BJ (cell line): ENCODE results near the gene HCRTR1. TPM values are rescaled to one million over a fixed set of nuclear protein-coding genes. Genes with fewer than 3 reads are reported as not detected.

Source experiments
- CTCF ChIA-PET: fragments of 350-600 bp; formaldehyde crosslinking; extraction: SDS; loops from one replicate; lab custom pipeline; 2021; ENCODE audit warnings: antibody characterized with exemption, inconsistent platforms; lab: Yijun Ruan, JAX
- POLR2A ChIA-PET: fragments of 300-600 bp; sonication (Branson Sonifier 250); formaldehyde crosslinking; extraction: SDS; loops from one replicate; lab custom pipeline; 2021; ENCODE audit warnings: antibody characterized with exemption; lab: Charles Lee
- DNase-seq: peaks from one replicate; pipeline ENCODE4 v3.0.0-alpha.2; 2011; ENCODE audit warnings: low read depth
- H3K27me3 ChIP-seq: 2 replicates; pipeline ENCODE4 v1.6.0; 2011; ENCODE audit warnings: low read length; ENCODE audit not compliant: control insufficient read depth, insufficient read depth
- H3K36me3 ChIP-seq: 2 replicates; pipeline ENCODE4 v1.5.1; 2011; ENCODE audit warnings: low read length; ENCODE audit not compliant: control insufficient read depth, insufficient read depth
- H3K4me3 ChIP-seq: 2 replicates; pipeline ENCODE4 v1.5.1; 2011; ENCODE audit warnings: low read depth, mild to moderate bottlenecking, control low read depth, low read length
- CTCF ChIP-seq: IDR thresholded peaks from 2 replicates; pipeline ENCODE4 v1.5.1; 2011; ENCODE audit warnings: low read depth, mild to moderate bottlenecking, control low read depth, inconsistent platforms, low read length, moderate library complexity; ENCODE audit not compliant: insufficient read depth
- polyA minus RNA-seq: library from RNA; depleted of rRNA, polyadenylated mRNA; stranded (reverse); fragments of >200 nt; gene quantifications from 2 replicates; pipeline ENCODE4 v1.2.3, GENCODE V29; 2011; rRNA and poly(A)+ RNA removed
- polyA plus RNA-seq: library from polyadenylated mRNA; depleted of rRNA; stranded (reverse); fragments of >200 nt; gene quantifications from 2 replicates; pipeline ENCODE4 v1.2.3, GENCODE V29; 2011; rRNA removed

Gene HCRTR1
- polyA plus RNA-seq (not detected in 2 replicates), polyA minus RNA-seq (not detected in 2 replicates)

- POLR2A ChIA-PET = no interaction called here
- Histone ChIP-seq H3K27me3 (peaks cover 12% of the 10 kb centered on the region), H3K36me3 (no peaks in the 10 kb centered on the region), H3K4me3 (peak within 1 kb of the TSS; percentile 47)
- DNase-seq = no peak
- TF ChIP-seq CTCF = no peak
- CTCF ChIA-PET = interaction anchor here (0.5 to 4.0 kb wide), 23 partner anchors 8 to 195 kb away, joined by 3 to 29 read pairs (median 5); partner anchors contain the start of gene PEF1
Measured at GRCh38 chr1:31617218-31617915, at the start of gene HCRTR1. Gene HCRTR1, plus strand, starts transcription at chr1:31617689. Its CDS starts 1,504 bp downstream, at chr1:31619193.

GRCh38 chr1:31567956-31568570 lies 49.4 kb upstream of the HCRTR1 start:
- H3K36me3 ChIP-seq = no peaks in the 10 kb centered on the region
- no peak for DNase-seq
- no peak overlapping the region for H3K4me3 ChIP-seq
- no peaks in the 10 kb centered on the region for H3K27me3 ChIP-seq
- ChIA-PET CTCF (interaction anchor here (1.0 to 18.7 kb wide), 7 partner anchors 10 to 221 kb away, joined by 3 to 366 read pairs (median 3); no protein-coding TSS in a partner anchor), POLR2A (interaction anchor here (0.5 kb wide), 1 partner anchor 230 kb away, joined by 4 read pairs; no protein-coding TSS in a partner anchor)
- no peak for TF ChIP-seq CTCF

GRCh38 chr1:31568895-31569595 lies 48.4 kb upstream of the HCRTR1 start:
- POLR2A ChIA-PET = interaction anchor here (0.5 kb wide), 1 partner anchor 229 kb away, joined by 4 read pairs; no protein-coding TSS in a partner anchor
- H3K4me3 ChIP-seq = no peak overlapping the region
- TF ChIP-seq CTCF = no peak
- no peak for DNase-seq
- no peaks in the 10 kb centered on the region for H3K27me3 ChIP-seq
- CTCF ChIA-PET = interaction anchor here (1.2 to 18.7 kb wide), 4 partner anchors 9 to 220 kb away, joined by 3 to 366 read pairs (median 16); no protein-coding TSS in a partner anchor
- H3K36me3 ChIP-seq = no peaks in the 10 kb centered on the region

- TF ChIP-seq CTCF = no peak
- DNase-seq = no peak
- H3K4me3 ChIP-seq = no peak overlapping the region
- ChIA-PET CTCF (interaction anchor here (1.2 to 18.7 kb wide), 3 partner anchors 15 to 220 kb away, joined by 4 to 366 read pairs (median 27); no protein-coding TSS in a partner anchor), POLR2A (no interaction called here)
- H3K36me3 ChIP-seq = no peaks in the 10 kb centered on the region
- H3K27me3 ChIP-seq = no peaks in the 10 kb centered on the region
Measured at GRCh38 chr1:31569596-31570173, 47.8 kb upstream of the HCRTR1 start.
